GM19397 (cell line): Measurements from ENCODE around the gene GSKIP.
A peak's percentile ranks its signal among the peaks of the same experiment; 100 is the strongest.

Source experiments
- ATAC-seq: cut with Tn5 transposase; IDR thresholded peaks from one replicate; pipeline ENCODE4 v1.9.1; 2021; ENCODE audit warnings: mild to moderate bottlenecking, moderate library complexity; ENCODE audit not compliant: unreplicated experiment

GSKIP gene

GRCh38 chr14:96416292-96416691, 53.0 kb downstream of the GSKIP start:
- no peak for ATAC-seq

- ATAC-seq: no peak
These were observed 53.9 kb downstream of the GSKIP start for GRCh38 chr14:96417254-96417653.

- ATAC-seq: no peak
These were observed 54.7 kb downstream of the GSKIP start for GRCh38 chr14:96418075-96418474.

GRCh38 chr14:96421236-96421635, 57.9 kb downstream of the GSKIP start:
- no peak for ATAC-seq

GRCh38 chr14:96422992-96423391, 59.7 kb downstream of the GSKIP start:
- ATAC-seq: no peak

- ATAC-seq: no peak
These were observed 60.3 kb downstream of the GSKIP start for GRCh38 chr14:96423446-96424108.

GRCh38 chr14:96424109-96424989, 61.0 kb downstream of the GSKIP start:
- ATAC-seq: peak; percentile 67

GRCh38 chr14:96434040-96434439, 70.7 kb downstream of the GSKIP start:
- ATAC-seq: no peak
